T-helper 2 cell treated with Interferon-gamma antibody and Interleukin-4, amounts not matched to agents 5 μg/mL and 100 μg/mL, for 36 hours (primary cell): ENCODE data around the gene KDM2A.
"Not testable (repeated sequence)": the region's sequence is repeated elsewhere in the genome, so short reads cannot be mapped to it uniquely, and the experiment has no call there.

Experiments
- DNase-seq: peaks from one replicate; pipeline ENCODE4 v3.0.0; 2021; ENCODE audit warnings: low spot score
- H3K27ac Mint-ChIP-seq: one replicate; pipeline ENCODE4 v1.8.0; 2021; ENCODE audit warnings: mild to moderate bottlenecking, mixed read lengths
- H3K27me3 Mint-ChIP-seq: one replicate; pipeline ENCODE4 v1.8.0; 2021; ENCODE audit warnings: low read depth, mixed read lengths
- H3K36me3 Mint-ChIP-seq: one replicate; pipeline ENCODE4 v1.8.0; 2021; ENCODE audit warnings: low read depth, mixed read lengths
- H3K4me1 Mint-ChIP-seq: one replicate; pipeline ENCODE4 v1.8.0; 2021; ENCODE audit warnings: low read depth, mixed read lengths
- H3K4me3 Mint-ChIP-seq: one replicate; pipeline ENCODE4 v1.8.0; 2022; ENCODE audit warnings: mild to moderate bottlenecking, moderate library complexity, mixed read lengths
- H3K9me3 Mint-ChIP-seq: one replicate; pipeline ENCODE4 v1.8.0; 2021; ENCODE audit warnings: mixed read lengths

KDM2A gene

GRCh38 chr11:67102664-67103063 is 16.4 kb upstream of the KDM2A start:
- no peaks in the 10 kb centered on the region for H3K9me3 Mint-ChIP-seq
- H3K4me1 Mint-ChIP-seq, result peaks cover 23% of the 10 kb centered on the region
- H3K27me3 Mint-ChIP-seq, result no peaks in the 10 kb centered on the region
- H3K36me3 Mint-ChIP-seq, result no peaks in the 10 kb centered on the region
- H3K27ac Mint-ChIP-seq, result no peak overlapping the region
- no peak for DNase-seq
- H3K4me3 Mint-ChIP-seq, result no peak overlapping the region

GRCh38 chr11:67105964-67106363 is 13.1 kb upstream of the KDM2A start:
- no peaks in the 10 kb centered on the region for H3K27me3 Mint-ChIP-seq
- no peak overlapping the region for H3K4me3 Mint-ChIP-seq
- no peaks in the 10 kb centered on the region for H3K36me3 Mint-ChIP-seq
- H3K4me1 Mint-ChIP-seq, result peaks cover 10% of the 10 kb centered on the region
- no peak for DNase-seq
- no peak overlapping the region for H3K27ac Mint-ChIP-seq
- no peaks in the 10 kb centered on the region for H3K9me3 Mint-ChIP-seq

- Mint-ChIP-seq H3K4me1 (peaks cover 4% of the 10 kb centered on the region), H3K4me3 (no peak overlapping the region), H3K36me3 (no peaks in the 10 kb centered on the region), H3K27ac (no peak overlapping the region), H3K27me3 (peaks cover 5% of the 10 kb centered on the region), H3K9me3 (no peaks in the 10 kb centered on the region)
- no peak for DNase-seq
Observed at GRCh38 chr11:67111261-67111660, 7.8 kb upstream of the KDM2A start.

GRCh38 chr11:67113231-67113721 is 5.8 kb upstream of the KDM2A start:
- Mint-ChIP-seq H3K4me1 (peaks cover 7% of the 10 kb centered on the region), H3K27ac (no peak overlapping the region), H3K9me3 (no peaks in the 10 kb centered on the region), H3K27me3 (peaks cover 7% of the 10 kb centered on the region), H3K4me3 (no peak overlapping the region), H3K36me3 (no peaks in the 10 kb centered on the region)
- DNase-seq, result no peak

- DNase-seq, result no peak
- no peak overlapping the region for H3K27ac Mint-ChIP-seq
- peaks cover 7% of the 10 kb centered on the region for H3K4me1 Mint-ChIP-seq
- no peaks in the 10 kb centered on the region for H3K36me3 Mint-ChIP-seq
- H3K27me3 Mint-ChIP-seq, result peaks cover 7% of the 10 kb centered on the region
- H3K9me3 Mint-ChIP-seq, result no peaks in the 10 kb centered on the region
- H3K4me3 Mint-ChIP-seq, result no peak overlapping the region
Observed at GRCh38 chr11:67114275-67114896, 4.7 kb upstream of the KDM2A start.

- Mint-ChIP-seq H3K4me3 (peak overlapping the region; percentile 9), H3K4me1 (peaks cover 14% of the 10 kb centered on the region), H3K27ac (no peak overlapping the region), H3K36me3 (peaks cover 18% of the 10 kb centered on the region), H3K9me3 (no peaks in the 10 kb centered on the region), H3K27me3 (peaks cover 7% of the 10 kb centered on the region)
- no peak for DNase-seq
Observed at GRCh38 chr11:67116758-67117105, 2.3 kb upstream of the KDM2A start.

GRCh38 chr11:67117176-67117575 is 1.9 kb upstream of the KDM2A start:
- peak overlapping the region; percentile 73 for H3K27ac Mint-ChIP-seq
- H3K9me3 Mint-ChIP-seq, result no peaks in the 10 kb centered on the region
- no peak for DNase-seq
- peaks cover 7% of the 10 kb centered on the region for H3K27me3 Mint-ChIP-seq
- H3K36me3 Mint-ChIP-seq, result peaks cover 18% of the 10 kb centered on the region
- H3K4me1 Mint-ChIP-seq, result peaks cover 18% of the 10 kb centered on the region
- H3K4me3 Mint-ChIP-seq, result peak overlapping the region; percentile 73

GRCh38 chr11:67117672-67118180 is 1.3 kb upstream of the KDM2A start:
- Mint-ChIP-seq H3K27me3 (peaks cover 7% of the 10 kb centered on the region), H3K27ac (peak overlapping the region; percentile 73), H3K9me3 (no peaks in the 10 kb centered on the region), H3K4me3 (peak overlapping the region; percentile 73), H3K4me1 (peaks cover 18% of the 10 kb centered on the region), H3K36me3 (peaks cover 18% of the 10 kb centered on the region)
- DNase-seq, result peak; percentile 28

GRCh38 chr11:67118181-67118766 is 789 bp upstream of the KDM2A start:
- Mint-ChIP-seq H3K4me3 (peak overlapping the region; percentile 40), H3K4me1 (peaks cover 18% of the 10 kb centered on the region), H3K9me3 (no peaks in the 10 kb centered on the region), H3K27me3 (peaks cover 7% of the 10 kb centered on the region), H3K36me3 (peaks cover 20% of the 10 kb centered on the region), H3K27ac (peak overlapping the region; percentile 77)
- peak; percentile 53 for DNase-seq

- Mint-ChIP-seq H3K27ac (peak overlapping the region; percentile 98), H3K36me3 (peaks cover 26% of the 10 kb centered on the region), H3K9me3 (no peaks in the 10 kb centered on the region), H3K27me3 (peaks cover 3% of the 10 kb centered on the region), H3K4me1 (peaks cover 18% of the 10 kb centered on the region), H3K4me3 (peak overlapping the region; percentile 99)
- peak; percentile 27 for DNase-seq
Observed at GRCh38 chr11:67119585-67120391, 725 bp downstream of the KDM2A start.

- no peak for DNase-seq
- Mint-ChIP-seq H3K27ac (peak overlapping the region; percentile 98), H3K36me3 (peaks cover 28% of the 10 kb centered on the region), H3K9me3 (no peaks in the 10 kb centered on the region), H3K27me3 (peaks cover 3% of the 10 kb centered on the region), H3K4me3 (peak overlapping the region; percentile 99), H3K4me1 (peaks cover 18% of the 10 kb centered on the region)
Observed at GRCh38 chr11:67120456-67120855, 1.4 kb downstream of the KDM2A start.

GRCh38 chr11:67120881-67121710 is 2.0 kb downstream of the KDM2A start:
- DNase-seq, result peak; percentile 19

GRCh38 chr11:67123801-67124200 is 4.7 kb downstream of the KDM2A start:
- not testable (repeated sequence) for H3K9me3 Mint-ChIP-seq, H3K27ac Mint-ChIP-seq, DNase-seq, H3K4me3 Mint-ChIP-seq, H3K27me3 Mint-ChIP-seq
- Mint-ChIP-seq H3K4me1 (peaks cover 20% of the 10 kb centered on the region), H3K36me3 (peaks cover 37% of the 10 kb centered on the region)

More at GRCh38 chr11:67120881-67121710, 2.0 kb downstream of the KDM2A start:
- Mint-ChIP-seq H3K27ac (peak overlapping the region; percentile 98), H3K9me3 (no peaks in the 10 kb centered on the region), H3K27me3 (peaks cover 3% of the 10 kb centered on the region), H3K4me1 (peaks cover 18% of the 10 kb centered on the region), H3K4me3 (peak overlapping the region; percentile 99), H3K36me3 (peaks cover 28% of the 10 kb centered on the region)
